ENCODE results near the gene SPATA13. TPM values are rescaled to one million over a fixed set of nuclear protein-coding genes. Genes with fewer than 3 reads are reported as not detected.
"Not testable (repeated sequence)": the region's sequence is repeated elsewhere in the genome, so short reads cannot be mapped to it uniquely, and the experiment has no call there.

SPATA13 gene
- polyA plus RNA-seq, 1 experiment, result 3.6 TPM

- no peak for DNase-seq (ENCODE audit: low read depth)
- POLR2A ChIA-PET, result no interaction called here
- H3K4me3 ChIP-seq (ENCODE audit: low read depth, low read length), result no peak overlapping the region
- CTCF ChIA-PET, result interaction anchor here (1.0 to 1.3 kb wide), 4 partner anchors 8 to 150 kb away, joined by 3 to 7 read pairs (median 4); no protein-coding TSS in a partner anchor
- H3K36me3 ChIP-seq (ENCODE audit: control insufficient read depth, insufficient read depth, low read length), result no peaks in the 10 kb centered on the region
- no peaks in the 10 kb centered on the region for H3K27me3 ChIP-seq (ENCODE audit: control insufficient read depth, insufficient read depth, low read length)
- TF ChIP-seq, protein P1, sequence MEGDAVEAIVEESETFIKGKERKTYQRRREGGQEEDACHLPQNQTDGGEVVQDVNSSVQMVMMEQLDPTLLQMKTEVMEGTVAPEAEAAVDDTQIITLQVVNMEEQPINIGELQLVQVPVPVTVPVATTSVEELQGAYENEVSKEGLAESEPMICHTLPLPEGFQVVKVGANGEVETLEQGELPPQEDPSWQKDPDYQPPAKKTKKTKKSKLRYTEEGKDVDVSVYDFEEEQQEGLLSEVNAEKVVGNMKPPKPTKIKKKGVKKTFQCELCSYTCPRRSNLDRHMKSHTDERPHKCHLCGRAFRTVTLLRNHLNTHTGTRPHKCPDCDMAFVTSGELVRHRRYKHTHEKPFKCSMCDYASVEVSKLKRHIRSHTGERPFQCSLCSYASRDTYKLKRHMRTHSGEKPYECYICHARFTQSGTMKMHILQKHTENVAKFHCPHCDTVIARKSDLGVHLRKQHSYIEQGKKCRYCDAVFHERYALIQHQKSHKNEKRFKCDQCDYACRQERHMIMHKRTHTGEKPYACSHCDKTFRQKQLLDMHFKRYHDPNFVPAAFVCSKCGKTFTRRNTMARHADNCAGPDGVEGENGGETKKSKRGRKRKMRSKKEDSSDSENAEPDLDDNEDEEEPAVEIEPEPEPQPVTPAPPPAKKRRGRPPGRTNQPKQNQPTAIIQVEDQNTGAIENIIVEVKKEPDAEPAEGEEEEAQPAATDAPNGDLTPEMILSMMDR (IDR thresholded peaks at IDR 0.05; ENCODE audit: insufficient read depth, low read depth, low read length), result no peak
Observed at GRCh38 chr13:24203273-24203672, 42.8 kb downstream of the SPATA13 start.

GRCh38 chr13:24203811-24204210, 43.3 kb downstream of the SPATA13 start:
- no peak overlapping the region for H3K4me3 ChIP-seq (ENCODE audit: low read depth, low read length)
- H3K27me3 ChIP-seq (ENCODE audit: control insufficient read depth, insufficient read depth, low read length), result no peaks in the 10 kb centered on the region
- ChIA-PET CTCF (interaction anchor here (1.0 to 1.3 kb wide), 4 partner anchors 8 to 151 kb away, joined by 3 to 7 read pairs (median 4); no protein-coding TSS in a partner anchor), POLR2A (no interaction called here)
- TF ChIP-seq, protein P1 (IDR thresholded peaks at IDR 0.05; ENCODE audit: insufficient read depth, low read depth, low read length), result no peak
- H3K36me3 ChIP-seq (ENCODE audit: control insufficient read depth, insufficient read depth, low read length), result no peaks in the 10 kb centered on the region
- DNase-seq (ENCODE audit: low read depth), result no peak

DNA sequence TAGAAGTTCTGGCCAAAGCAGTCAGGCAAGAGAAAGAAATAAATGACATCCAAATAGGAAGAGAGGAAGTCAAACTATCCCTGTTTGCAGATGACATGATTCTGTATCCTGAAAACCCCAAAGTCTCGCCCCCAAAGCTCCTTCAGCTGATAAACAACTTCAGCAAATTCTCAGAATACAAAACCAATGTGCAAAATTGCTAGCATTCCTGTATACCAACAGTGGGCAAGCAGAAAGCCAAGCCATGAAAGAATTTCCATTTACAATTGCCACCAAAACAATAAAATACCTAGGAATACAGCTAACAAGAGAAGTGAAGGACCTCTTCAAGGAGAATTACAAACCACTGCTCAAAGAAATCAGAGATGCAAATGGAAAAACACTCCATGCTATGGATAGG, 44.6 kb downstream of the SPATA13 start:
- CTCF ChIA-PET, result interaction anchor here (1.2 kb wide), 1 partner anchor 152 kb away, joined by 3 read pairs; no protein-coding TSS in a partner anchor
- POLR2A ChIA-PET; H3K27me3 ChIP-seq (ENCODE audit: control insufficient read depth, insufficient read depth, low read length); H3K4me3 ChIP-seq (ENCODE audit: low read depth, low read length); DNase-seq (ENCODE audit: low read depth); H3K36me3 ChIP-seq (ENCODE audit: control insufficient read depth, insufficient read depth, low read length): not testable (repeated sequence)

DNA sequence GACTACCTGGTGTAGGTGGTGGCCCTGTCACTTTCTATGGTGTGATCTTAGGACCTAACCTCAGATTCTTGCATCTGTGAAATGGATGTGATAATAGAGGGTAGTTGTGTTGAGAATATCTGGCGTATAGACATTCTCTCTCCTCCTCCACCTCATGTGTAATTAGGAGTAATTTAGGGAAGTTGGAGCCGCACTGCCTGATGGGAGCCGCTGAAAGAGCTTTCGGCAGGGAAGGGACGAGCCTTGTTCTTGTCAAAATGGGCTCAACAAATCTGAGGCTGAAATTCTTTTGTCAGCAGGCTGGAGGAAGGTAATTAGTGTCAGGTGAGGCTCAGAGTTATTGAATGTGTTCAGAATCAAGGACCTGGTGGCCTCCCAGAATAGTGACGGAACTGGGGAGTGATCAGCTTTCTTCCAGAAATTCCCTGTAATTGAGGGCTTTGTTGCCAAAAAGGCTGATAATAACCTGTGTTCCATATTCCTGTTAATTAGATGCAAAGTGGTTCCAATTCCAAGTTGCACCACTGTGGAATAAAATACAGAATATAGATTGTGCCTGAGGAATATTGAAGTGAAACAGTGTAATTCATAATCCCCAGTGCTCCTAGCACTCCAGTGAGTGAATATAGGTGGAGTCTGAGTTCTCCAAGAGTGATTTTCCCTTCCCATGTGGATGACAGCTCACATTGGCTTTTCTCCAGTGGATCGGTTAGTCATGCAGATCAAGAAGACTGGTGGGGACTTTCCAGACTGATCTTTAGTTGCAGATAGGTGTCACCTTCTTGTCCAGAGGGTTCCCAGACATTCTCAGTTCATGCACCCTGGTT, 47.5 kb downstream of the SPATA13 start:
- no peaks in the 10 kb centered on the region for H3K27me3 ChIP-seq (ENCODE audit: control insufficient read depth, insufficient read depth, low read length)
- POLR2A ChIA-PET, result no interaction called here
- CTCF ChIA-PET, result interaction anchor here (0.7 to 2.8 kb wide), 2 partner anchors 137 to 155 kb away, joined by 3 to 8 read pairs; no protein-coding TSS in a partner anchor
- no peaks in the 10 kb centered on the region for H3K36me3 ChIP-seq (ENCODE audit: control insufficient read depth, insufficient read depth, low read length)
- no peak overlapping the region for H3K4me3 ChIP-seq (ENCODE audit: low read depth, low read length)
- DNase-seq (ENCODE audit: low read depth), result no peak
- TF ChIP-seq, protein P1 (IDR thresholded peaks at IDR 0.05; ENCODE audit: insufficient read depth, low read depth, low read length), result no peak

- no peak for DNase-seq (ENCODE audit: low read depth)
- no peaks in the 10 kb centered on the region for H3K36me3 ChIP-seq (ENCODE audit: control insufficient read depth, insufficient read depth, low read length)
- TF ChIP-seq, protein P1 (IDR thresholded peaks at IDR 0.05; ENCODE audit: insufficient read depth, low read depth, low read length), result no peak
- POLR2A ChIA-PET, result no interaction called here
- no peak overlapping the region for H3K4me3 ChIP-seq (ENCODE audit: low read depth, low read length)
- CTCF ChIA-PET, result interaction anchor here (0.6 to 2.8 kb wide), 2 partner anchors 29 to 156 kb away, joined by 3 to 8 read pairs; no protein-coding TSS in a partner anchor
- H3K27me3 ChIP-seq (ENCODE audit: control insufficient read depth, insufficient read depth, low read length), result no peaks in the 10 kb centered on the region
Observed at GRCh38 chr13:24209138-24209537, 48.6 kb downstream of the SPATA13 start.
